ENCODE measurements around the gene PHACTR4.
"Not testable (repeated sequence)": the region's sequence is repeated elsewhere in the genome, so short reads cannot be mapped to it uniquely, and the experiment has no call there.

Gene PHACTR4

GRCh38 chr1:28519946-28520725, 150.6 kb downstream of the PHACTR4 start:
- H3K27ac ChIP-seq (ENCODE audit: low read length), result no peak overlapping the region
- peaks cover 4% of the 10 kb centered on the region for H3K36me3 ChIP-seq (replicated peaks; ENCODE audit: low read depth, low read length)
- no peak for TF ChIP-seq EZH2phosphoT487 (IDR thresholded peaks at IDR 0.05; ENCODE audit: low read depth)
- TF ChIP-seq CTCF (IDR thresholded peaks at IDR 0.05; ENCODE audit: low read depth, low read length), result no peak
- H3K9ac ChIP-seq (ENCODE audit: low read length), result no peak overlapping the region
- no peaks in the 10 kb centered on the region for H3K27me3 ChIP-seq (ENCODE audit: low read depth, low read length)
- peaks cover 20% of the 10 kb centered on the region for H3K4me1 ChIP-seq (ENCODE audit: low read length)
- H2AFZ ChIP-seq (ENCODE audit: low read depth, low read length), result no peak overlapping the region
- H3K9me3 ChIP-seq (ENCODE audit: insufficient read depth, low read length), result no peaks in the 10 kb centered on the region
- 0 out of 2 replicates have a peak overlapping the region, but pooled peaks have one; percentile 9 for H3K4me2 ChIP-seq (ENCODE audit: low read length)
- 0 out of 2 replicates have a peak, but pooled peaks cover 4% of the 10 kb centered on the region for H4K20me1 ChIP-seq (ENCODE audit: insufficient read depth, low read length)
- H3K4me3 ChIP-seq (ENCODE audit: low read length), result no peak overlapping the region
- H3K79me2 ChIP-seq (ENCODE audit: low read length), result peaks cover 72% of the 10 kb centered on the region

- H3K27me3 ChIP-seq (ENCODE audit: low read depth, low read length); H3K27ac ChIP-seq (ENCODE audit: low read length); H3K4me2 ChIP-seq (ENCODE audit: low read length); H3K36me3 ChIP-seq (replicated peaks; ENCODE audit: low read depth, low read length); H3K9ac ChIP-seq (ENCODE audit: low read length); H3K4me3 ChIP-seq (ENCODE audit: low read length); H3K9me3 ChIP-seq (ENCODE audit: insufficient read depth, low read length); H2AFZ ChIP-seq (ENCODE audit: low read depth, low read length); H4K20me1 ChIP-seq (ENCODE audit: insufficient read depth, low read length): not testable (repeated sequence)
- Histone ChIP-seq H3K4me1 (ENCODE audit: low read length) (peaks cover 20% of the 10 kb centered on the region), H3K79me2 (ENCODE audit: low read length) (peaks cover 79% of the 10 kb centered on the region)
Observed at GRCh38 chr1:28520796-28521195, 151.3 kb downstream of the PHACTR4 start.

- H3K36me3 ChIP-seq (replicated peaks; ENCODE audit: low read depth, low read length), result peaks cover 4% of the 10 kb centered on the region
- no peak overlapping the region for H2AFZ ChIP-seq (ENCODE audit: low read depth, low read length)
- H3K4me3 ChIP-seq (ENCODE audit: low read length), result no peak overlapping the region
- no peak overlapping the region for H3K27ac ChIP-seq (ENCODE audit: low read length)
- H3K4me2 ChIP-seq (ENCODE audit: low read length), result no peak overlapping the region
- no peaks in the 10 kb centered on the region for H3K9me3 ChIP-seq (ENCODE audit: insufficient read depth, low read length)
- TF ChIP-seq EZH2phosphoT487 (IDR thresholded peaks at IDR 0.05; ENCODE audit: low read depth), result no peak
- no peak for TF ChIP-seq CTCF (IDR thresholded peaks at IDR 0.05; ENCODE audit: low read depth, low read length)
- peaks cover 87% of the 10 kb centered on the region for H3K79me2 ChIP-seq (ENCODE audit: low read length)
- H3K27me3 ChIP-seq (ENCODE audit: low read depth, low read length), result no peaks in the 10 kb centered on the region
- no peak overlapping the region for H3K9ac ChIP-seq (ENCODE audit: low read length)
- 0 out of 2 replicates have a peak, but pooled peaks cover 4% of the 10 kb centered on the region for H4K20me1 ChIP-seq (ENCODE audit: insufficient read depth, low read length)
- peaks cover 17% of the 10 kb centered on the region for H3K4me1 ChIP-seq (ENCODE audit: low read length)
Observed at GRCh38 chr1:28521502-28522164, 152.1 kb downstream of the PHACTR4 start.

DNA sequence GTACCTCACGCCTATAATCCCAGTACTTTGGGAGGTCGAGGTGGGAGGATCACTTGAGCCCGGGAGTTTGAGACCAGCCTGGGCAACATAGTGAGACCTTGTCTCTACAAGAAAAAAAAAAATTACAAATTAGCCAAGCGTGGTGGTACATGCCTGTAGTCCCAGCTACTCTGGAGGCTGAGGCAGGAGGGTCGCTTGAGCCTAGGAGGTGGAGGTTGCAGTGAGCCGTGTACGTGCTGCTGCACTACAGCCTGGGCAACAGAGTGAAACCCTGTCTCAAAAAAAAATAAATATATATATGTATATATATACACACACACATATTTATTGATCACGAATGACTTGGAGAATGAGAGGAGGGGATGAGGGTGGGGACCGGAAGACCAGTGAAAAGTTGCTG, 153.0 kb downstream of the PHACTR4 start:
- not testable (repeated sequence) for H3K27me3 ChIP-seq (ENCODE audit: low read depth, low read length); H3K36me3 ChIP-seq (replicated peaks; ENCODE audit: low read depth, low read length); H3K9me3 ChIP-seq (ENCODE audit: insufficient read depth, low read length); H3K4me3 ChIP-seq (ENCODE audit: low read length); H3K4me2 ChIP-seq (ENCODE audit: low read length); H3K4me1 ChIP-seq (ENCODE audit: low read length); H4K20me1 ChIP-seq (ENCODE audit: insufficient read depth, low read length); H3K9ac ChIP-seq (ENCODE audit: low read length); H3K27ac ChIP-seq (ENCODE audit: low read length); H2AFZ ChIP-seq (ENCODE audit: low read depth, low read length)
- peaks cover 96% of the 10 kb centered on the region for H3K79me2 ChIP-seq (ENCODE audit: low read length)

GRCh38 chr1:28525002-28525642, 155.6 kb downstream of the PHACTR4 start:
- not testable (repeated sequence) for H2AFZ ChIP-seq (ENCODE audit: low read depth, low read length); H3K4me2 ChIP-seq (ENCODE audit: low read length); H3K27ac ChIP-seq (ENCODE audit: low read length); H3K27me3 ChIP-seq (ENCODE audit: low read depth, low read length); H3K4me1 ChIP-seq (ENCODE audit: low read length); H3K36me3 ChIP-seq (replicated peaks; ENCODE audit: low read depth, low read length); H4K20me1 ChIP-seq (ENCODE audit: insufficient read depth, low read length); H3K9me3 ChIP-seq (ENCODE audit: insufficient read depth, low read length); H3K9ac ChIP-seq (ENCODE audit: low read length); H3K4me3 ChIP-seq (ENCODE audit: low read length)
- H3K79me2 ChIP-seq (ENCODE audit: low read length), result peaks cover 93% of the 10 kb centered on the region

Measured in OCI-LY3 (cell line).